Upper lobe of left lung (tissue), 4 donors: ENCODE data around the gene TBL2.

ENCODE experiments used
- CTCF ChIP-seq, 6 experiments: fragments of 450-650 bp in 4 of 6; fragments of 200-600 bp in 2 of 6; sonication (generic) in 2 of 6; IDR thresholded peaks; one replicate each; pipeline ENCODE4 v1.5.1; 2016 to 2019; ENCODE audit warnings: antibody characterized with exemption in 6 of 6
- POLR2A ChIP-seq, 4 donors: fragments of 450-650 bp; IDR thresholded peaks; one replicate each; pipeline ENCODE4 v1.5.1; 2016 to 2017; ENCODE audit warnings: antibody characterized with exemption in 4 of 4, mild to moderate bottlenecking in 2 of 4

GRCh38 chr7:73541722-73542121 is 36.7 kb downstream of the TBL2 start:
- TF ChIP-seq CTCF (IDR thresholded peaks at IDR 0.05) (no peak), POLR2A (IDR thresholded peaks at IDR 0.05) (no peak)
